GM12873 (cell line): ENCODE measurements around the gene TENM4.

ENCODE experiments used
- CTCF ChIP-seq: IDR thresholded peaks from 2 replicates; pipeline ENCODE4 v1.5.1; 2012; ENCODE audit warnings: low read depth, mild to moderate bottlenecking, moderate library complexity, low read length, control low read depth; ENCODE audit not compliant: insufficient read depth; ENCODE audit errors: missing control alignments

TENM4 gene

GRCh38 chr11:79392161-79392560 lies 48.7 kb downstream of the TENM4 start:
- TF ChIP-seq CTCF: no peak

- no peak for TF ChIP-seq CTCF
These were observed 49.9 kb downstream of the TENM4 start for GRCh38 chr11:79390923-79391322.

- TF ChIP-seq CTCF: no peak
These were observed 50.4 kb downstream of the TENM4 start for GRCh38 chr11:79390477-79390876.

- no peak for TF ChIP-seq CTCF
These were observed 52.6 kb downstream of the TENM4 start for GRCh38 chr11:79388201-79388600.

GRCh38 chr11:79383874-79384273 lies 57.0 kb downstream of the TENM4 start:
- TF ChIP-seq CTCF: no peak

GRCh38 chr11:79382301-79383050 lies 58.4 kb downstream of the TENM4 start:
- no peak for TF ChIP-seq CTCF

- TF ChIP-seq CTCF: no peak
These were observed 59.8 kb downstream of the TENM4 start for GRCh38 chr11:79381036-79381435.
